GM12878 (cell line): ENCODE data around the gene TIMM8A. TPM values are rescaled to one million over a fixed set of nuclear protein-coding genes. Genes with fewer than 3 reads are reported as not detected.
A peak's percentile ranks its signal among the peaks of the same experiment; 100 is the strongest.

Source experiments
- BHLHE40 ChIP-seq, 2 experiments: fragments of 450-650 bp in 1 of 2; IDR thresholded peaks; 2 replicates each; pipeline ENCODE4 v1.6.1; 2011 to 2017; ENCODE audit warnings: low read depth in 2 of 2, borderline replicate concordance in 1 of 2, improper control_type of control experiment in 1 of 2, low read length in 1 of 2, mild to moderate bottlenecking in 1 of 2
- CBFB ChIP-seq: IDR thresholded peaks from 2 replicates; pipeline ENCODE4 v1.6.1; 2016; ENCODE audit warnings: antibody characterized with exemption, low read depth
- CREB1 ChIP-seq: IDR thresholded peaks from 2 replicates; pipeline ENCODE4 v1.6.1; 2012; ENCODE audit warnings: low read depth, mild to moderate bottlenecking, inconsistent platforms
- EGR1 ChIP-seq, 2 experiments: IDR thresholded peaks; 1 replicate in 1 of 2; 2 replicates in 1 of 2; pipeline ENCODE4 v1.6.1; 2011 to 2012; ENCODE audit warnings: low read depth in 2 of 2, low read length in 2 of 2, borderline replicate concordance in 1 of 2, mild to moderate bottlenecking in 1 of 2, moderate library complexity in 1 of 2
- ETV6 ChIP-seq, 2 experiments: fragments of 450-650 bp in 1 of 2; IDR thresholded peaks in 1 of 2; conservative IDR thresholded peaks in 1 of 2; 2 replicates each; pipeline ENCODE4 v1.6.1; 2014; ENCODE audit warnings: antibody characterized with exemption in 1 of 2, borderline replicate concordance in 1 of 2, low read depth in 1 of 2, mild to moderate bottlenecking in 1 of 2, moderate library complexity in 1 of 2
- IKZF1 ChIP-seq: fragments of 450-650 bp; conservative IDR thresholded peaks from 2 replicates; pipeline ENCODE4 v1.6.1; 2017; ENCODE audit warnings: antibody characterized with exemption, mild to moderate bottlenecking
- MYC ChIP-seq: IDR thresholded peaks from 2 replicates; pipeline ENCODE4 v1.6.1; 2011; ENCODE audit warnings: mild to moderate bottlenecking, low read length, moderate library complexity, inconsistent platforms; ENCODE audit not compliant: insufficient read depth, insufficient replicate concordance, insufficient read length, severe bottlenecking
- NBN ChIP-seq: fragments of 450-650 bp; IDR thresholded peaks from 2 replicates; pipeline ENCODE4 v1.6.1; 2016
- NFIC ChIP-seq: IDR thresholded peaks from 2 replicates; pipeline ENCODE4 v1.6.1; 2012; ENCODE audit warnings: low read depth, mild to moderate bottlenecking, inconsistent platforms, low read length, moderate library complexity
- SIX5 ChIP-seq: IDR thresholded peaks from 2 replicates; pipeline ENCODE4 v1.6.1; 2011; ENCODE audit warnings: mild to moderate bottlenecking, low read depth, low read length, moderate library complexity; ENCODE audit not compliant: severe bottlenecking
- TBL1XR1 ChIP-seq: IDR thresholded peaks from 2 replicates; pipeline ENCODE4 v1.6.1; 2012; ENCODE audit warnings: low read depth, low read length, improper control_type of control experiment
- YBX1 ChIP-seq: fragments of 450-650 bp; IDR thresholded peaks from 2 replicates; pipeline ENCODE4 v1.6.1; 2016; ENCODE audit warnings: antibody characterized with exemption
- ZNF274 ChIP-seq: IDR thresholded peaks from one replicate; pipeline ENCODE4 v1.8.0; 2011; ENCODE audit not compliant: insufficient read length, insufficient read depth
- polyA plus RNA-seq, 11 experiments: library from polyadenylated mRNA; depleted of rRNA in 4 of 11; unstranded in 6 of 11; stranded (reverse) in 5 of 11; fragments of >200 nt; fragmentation: Nextera tagmentation in 4 of 11; fragmentation: Illumina TruSeq in 1 of 11; extraction: Ambion mirVana in 4 of 11; extraction: Trizol in 1 of 11; gene quantifications; 1 replicate in 1 of 11; 2 replicates in 10 of 11; pipeline versions ENCODE4 v1.2.1 to v1.2.3, GENCODE V29; 2011 to 2016; ENCODE audit warnings: inconsistent platforms in 2 of 11, missing spikeins in 2 of 11, low read depth in 1 of 11
- total RNA-seq, 4 experiments: library from RNA; depleted of rRNA in 3 of 4; stranded (reverse); fragments of >200 nt in 3 of 4; fragmentation: Illumina TruSeq in 1 of 4; extraction: Trizol in 1 of 4; gene quantifications; 2 replicates each; pipeline versions ENCODE4 v1.2.1 to v1.2.3, GENCODE V29; 2013 to 2021
- TF ChIP-seq, protein P1 (sequence below): fragments of 150-350 bp; IDR thresholded peaks from 2 replicates; pipeline ENCODE4 v1.6.1; 2016; ENCODE audit warnings: low read depth, low read length
- TF ChIP-seq, protein P2 (sequence below): fragments of 450-650 bp; IDR thresholded peaks from 2 replicates; pipeline ENCODE4 v1.6.1; 2017; ENCODE audit warnings: mild to moderate bottlenecking, moderate library complexity
- TF ChIP-seq, protein P3 (sequence below): IDR thresholded peaks from 2 replicates; pipeline ENCODE4 v1.6.1; 2011; ENCODE audit warnings: borderline replicate concordance, low read depth, mild to moderate bottlenecking, moderate library complexity, mixed read lengths, low read length; ENCODE audit not compliant: insufficient read depth; ENCODE audit errors: extremely low read length
- TF ChIP-seq, protein P4 (sequence below): fragments of 450-650 bp; IDR thresholded peaks from 2 replicates; pipeline ENCODE4 v1.6.1; 2017; ENCODE audit warnings: mild to moderate bottlenecking

TIMM8A gene
- total and polyA plus RNA-seq, 10 of the 15 experiments (the other 5 are each of a cell fraction or from before 2014, with no cell fraction given), result 6.7 to 92.7 (median 26.5) TPM

DNA sequence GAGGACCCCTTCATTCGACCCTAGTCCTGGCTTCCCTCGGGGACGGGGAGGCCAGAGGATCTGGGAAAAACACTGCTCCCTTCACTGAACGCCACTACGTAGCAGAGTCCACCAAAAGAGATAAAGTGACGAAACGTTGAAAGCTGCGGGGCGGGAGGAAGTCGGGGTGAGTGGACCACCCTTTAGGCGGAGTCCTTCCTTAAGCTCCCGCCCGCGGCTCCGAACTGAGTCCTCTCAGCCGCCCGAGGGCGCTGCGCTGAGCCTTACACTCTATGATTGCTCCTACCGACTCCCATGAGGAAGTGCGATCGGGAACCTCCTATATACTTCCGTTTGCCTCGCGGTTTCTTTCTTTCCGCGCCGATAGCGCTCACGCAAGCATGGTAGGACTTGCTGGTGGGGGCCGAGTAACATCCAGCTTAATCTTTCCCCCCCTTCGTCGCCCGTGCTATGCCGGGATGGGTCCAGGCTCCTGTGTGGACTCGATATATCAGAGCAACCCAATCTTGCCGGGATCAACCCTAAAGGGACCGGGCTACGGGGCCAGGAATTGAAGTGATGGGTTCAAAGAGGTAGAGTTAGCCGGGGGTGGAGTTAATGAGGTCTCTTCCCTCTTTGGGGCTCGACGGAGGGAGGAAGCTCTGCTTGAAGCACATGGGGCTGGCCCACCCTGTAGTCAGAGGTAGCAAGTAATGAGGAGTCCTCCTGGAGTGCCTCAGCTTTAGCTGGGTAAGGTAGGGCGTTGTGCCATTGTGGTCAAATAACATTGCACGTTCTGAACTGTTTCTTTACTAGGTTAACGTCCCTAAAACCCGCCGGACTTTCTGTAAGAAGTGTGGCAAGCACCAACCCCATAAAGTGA lies 42.4 kb upstream of the TIMM8A start, which contains the start of gene RPL36A (continued):
- TF ChIP-seq SIX5 (no peak), ZNF274 (no peak), IKZF1 (peak; percentile 88), TBL1XR1 (no peak), CBFB (peak; percentile 92), NFIC (no peak; the same call in 1 of the 2 replicates), NBN (peak; percentile 84; the same call in 1 of the 2 replicates), MYC (peak; percentile 78), BHLHE40 (IDR thresholded peaks at IDR 0.05; ENCODE audit: borderline replicate concordance in 1 of 2, low read depth in 2 of 2, low read length in 1 of 2) (0 out of 4 replicates have a peak, but pooled peaks of 1 of the 2 experiments have one; percentile 27), EGR1 (IDR thresholded peaks at IDR 0.05; ENCODE audit: borderline replicate concordance in 1 of 2, low read depth in 2 of 2, low read length in 2 of 2) (peak in 1 of 2 experiments; percentile 44; a peak in 2 of 3 replicates), YBX1 (no peak), ETV6 (conservative IDR thresholded peaks at IDR 0.05 in 1 of 2, IDR thresholded peaks at IDR 0.05 in 1 of 2; ENCODE audit: borderline replicate concordance in 1 of 2, low read depth in 1 of 2) (peak in 1 of 2 experiments; percentile 84; a peak in 2 of 4 replicates), CREB1 (peak; percentile 48; the same call in 1 of the 2 replicates)
- TF ChIP-seq, protein P1, sequence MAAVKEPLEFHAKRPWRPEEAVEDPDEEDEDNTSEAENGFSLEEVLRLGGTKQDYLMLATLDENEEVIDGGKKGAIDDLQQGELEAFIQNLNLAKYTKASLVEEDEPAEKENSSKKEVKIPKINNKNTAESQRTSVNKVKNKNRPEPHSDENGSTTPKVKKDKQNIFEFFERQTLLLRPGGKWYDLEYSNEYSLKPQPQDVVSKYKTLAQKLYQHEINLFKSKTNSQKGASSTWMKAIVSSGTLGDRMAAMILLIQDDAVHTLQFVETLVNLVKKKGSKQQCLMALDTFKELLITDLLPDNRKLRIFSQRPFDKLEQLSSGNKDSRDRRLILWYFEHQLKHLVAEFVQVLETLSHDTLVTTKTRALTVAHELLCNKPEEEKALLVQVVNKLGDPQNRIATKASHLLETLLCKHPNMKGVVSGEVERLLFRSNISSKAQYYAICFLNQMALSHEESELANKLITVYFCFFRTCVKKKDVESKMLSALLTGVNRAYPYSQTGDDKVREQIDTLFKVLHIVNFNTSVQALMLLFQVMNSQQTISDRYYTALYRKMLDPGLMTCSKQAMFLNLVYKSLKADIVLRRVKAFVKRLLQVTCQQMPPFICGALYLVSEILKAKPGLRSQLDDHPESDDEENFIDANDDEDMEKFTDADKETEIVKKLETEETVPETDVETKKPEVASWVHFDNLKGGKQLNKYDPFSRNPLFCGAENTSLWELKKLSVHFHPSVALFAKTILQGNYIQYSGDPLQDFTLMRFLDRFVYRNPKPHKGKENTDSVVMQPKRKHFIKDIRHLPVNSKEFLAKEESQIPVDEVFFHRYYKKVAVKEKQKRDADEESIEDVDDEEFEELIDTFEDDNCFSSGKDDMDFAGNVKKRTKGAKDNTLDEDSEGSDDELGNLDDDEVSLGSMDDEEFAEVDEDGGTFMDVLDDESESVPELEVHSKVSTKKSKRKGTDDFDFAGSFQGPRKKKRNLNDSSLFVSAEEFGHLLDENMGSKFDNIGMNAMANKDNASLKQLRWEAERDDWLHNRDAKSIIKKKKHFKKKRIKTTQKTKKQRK, result no peak
- TF ChIP-seq, protein P2, sequence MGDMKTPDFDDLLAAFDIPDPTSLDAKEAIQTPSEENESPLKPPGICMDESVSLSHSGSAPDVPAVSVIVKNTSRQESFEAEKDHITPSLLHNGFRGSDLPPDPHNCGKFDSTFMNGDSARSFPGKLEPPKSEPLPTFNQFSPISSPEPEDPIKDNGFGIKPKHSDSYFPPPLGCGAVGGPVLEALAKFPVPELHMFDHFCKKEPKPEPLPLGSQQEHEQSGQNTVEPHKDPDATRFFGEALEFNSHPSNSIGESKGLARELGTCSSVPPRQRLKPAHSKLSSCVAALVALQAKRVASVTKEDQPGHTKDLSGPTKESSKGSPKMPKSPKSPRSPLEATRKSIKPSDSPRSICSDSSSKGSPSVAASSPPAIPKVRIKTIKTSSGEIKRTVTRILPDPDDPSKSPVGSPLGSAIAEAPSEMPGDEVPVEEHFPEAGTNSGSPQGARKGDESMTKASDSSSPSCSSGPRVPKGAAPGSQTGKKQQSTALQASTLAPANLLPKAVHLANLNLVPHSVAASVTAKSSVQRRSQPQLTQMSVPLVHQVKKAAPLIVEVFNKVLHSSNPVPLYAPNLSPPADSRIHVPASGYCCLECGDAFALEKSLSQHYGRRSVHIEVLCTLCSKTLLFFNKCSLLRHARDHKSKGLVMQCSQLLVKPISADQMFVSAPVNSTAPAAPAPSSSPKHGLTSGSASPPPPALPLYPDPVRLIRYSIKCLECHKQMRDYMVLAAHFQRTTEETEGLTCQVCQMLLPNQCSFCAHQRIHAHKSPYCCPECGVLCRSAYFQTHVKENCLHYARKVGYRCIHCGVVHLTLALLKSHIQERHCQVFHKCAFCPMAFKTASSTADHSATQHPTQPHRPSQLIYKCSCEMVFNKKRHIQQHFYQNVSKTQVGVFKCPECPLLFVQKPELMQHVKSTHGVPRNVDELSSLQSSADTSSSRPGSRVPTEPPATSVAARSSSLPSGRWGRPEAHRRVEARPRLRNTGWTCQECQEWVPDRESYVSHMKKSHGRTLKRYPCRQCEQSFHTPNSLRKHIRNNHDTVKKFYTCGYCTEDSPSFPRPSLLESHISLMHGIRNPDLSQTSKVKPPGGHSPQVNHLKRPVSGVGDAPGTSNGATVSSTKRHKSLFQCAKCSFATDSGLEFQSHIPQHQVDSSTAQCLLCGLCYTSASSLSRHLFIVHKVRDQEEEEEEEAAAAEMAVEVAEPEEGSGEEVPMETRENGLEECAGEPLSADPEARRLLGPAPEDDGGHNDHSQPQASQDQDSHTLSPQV, result no peak
- TF ChIP-seq, protein P3, sequence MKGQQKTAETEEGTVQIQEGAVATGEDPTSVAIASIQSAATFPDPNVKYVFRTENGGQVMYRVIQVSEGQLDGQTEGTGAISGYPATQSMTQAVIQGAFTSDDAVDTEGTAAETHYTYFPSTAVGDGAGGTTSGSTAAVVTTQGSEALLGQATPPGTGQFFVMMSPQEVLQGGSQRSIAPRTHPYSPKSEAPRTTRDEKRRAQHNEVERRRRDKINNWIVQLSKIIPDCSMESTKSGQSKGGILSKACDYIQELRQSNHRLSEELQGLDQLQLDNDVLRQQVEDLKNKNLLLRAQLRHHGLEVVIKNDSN, result no peak
- TF ChIP-seq, protein P4, sequence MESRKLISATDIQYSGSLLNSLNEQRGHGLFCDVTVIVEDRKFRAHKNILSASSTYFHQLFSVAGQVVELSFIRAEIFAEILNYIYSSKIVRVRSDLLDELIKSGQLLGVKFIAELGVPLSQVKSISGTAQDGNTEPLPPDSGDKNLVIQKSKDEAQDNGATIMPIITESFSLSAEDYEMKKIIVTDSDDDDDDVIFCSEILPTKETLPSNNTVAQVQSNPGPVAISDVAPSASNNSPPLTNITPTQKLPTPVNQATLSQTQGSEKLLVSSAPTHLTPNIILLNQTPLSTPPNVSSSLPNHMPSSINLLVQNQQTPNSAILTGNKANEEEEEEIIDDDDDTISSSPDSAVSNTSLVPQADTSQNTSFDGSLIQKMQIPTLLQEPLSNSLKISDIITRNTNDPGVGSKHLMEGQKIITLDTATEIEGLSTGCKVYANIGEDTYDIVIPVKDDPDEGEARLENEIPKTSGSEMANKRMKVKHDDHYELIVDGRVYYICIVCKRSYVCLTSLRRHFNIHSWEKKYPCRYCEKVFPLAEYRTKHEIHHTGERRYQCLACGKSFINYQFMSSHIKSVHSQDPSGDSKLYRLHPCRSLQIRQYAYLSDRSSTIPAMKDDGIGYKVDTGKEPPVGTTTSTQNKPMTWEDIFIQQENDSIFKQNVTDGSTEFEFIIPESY, result no peak
